IMR-90 (cell line): ENCODE measurements around the gene OSBPL6. TPM values are rescaled to one million over a fixed set of nuclear protein-coding genes. Genes with fewer than 3 reads are reported as not detected.

Source experiments
- ATAC-seq: fragments of 200-7000 bp; cut with Tn5 transposase; 2 replicates; pipeline ENCODE4 v1.9.1; 2020; ENCODE audit warnings: low read depth, mild to moderate bottlenecking, moderate library complexity
- BruUV-seq: library from RNA; stranded (reverse); fragments of 400-500 nt; replicated peaks from 2 replicates; lab custom pipeline; 2021; lab: Mats Ljungman, UMichigan
- CTCF ChIA-PET: fragments of 300-600 bp; formaldehyde crosslinking; extraction: SDS; loops from one replicate; lab custom pipeline; 2021; ENCODE audit warnings: antibody characterized with exemption; lab: Yijun Ruan, JAX
- POLR2A ChIA-PET: fragments of 300-600 bp; sonication (Branson Sonifier 250); formaldehyde crosslinking; loops from one replicate; lab custom pipeline; 2022; ENCODE audit warnings: antibody characterized with exemption; ENCODE audit not compliant: unreplicated experiment; lab: Charles Lee
- DNase-seq: peaks from one replicate; pipeline ENCODE4 v3.0.0; 2013
- H2AFZ ChIP-seq: replicated peaks from 2 replicates; pipeline ENCODE3; 2013; ENCODE audit warnings: low read length, mild to moderate bottlenecking; ENCODE audit not compliant: poor library complexity
- H2AK5ac ChIP-seq: 2 replicates; pipeline ENCODE4 v1.6.1; 2013; ENCODE audit warnings: low read depth, low read length, inconsistent platforms
- H2AK9ac ChIP-seq: replicated peaks from 2 replicates; pipeline ENCODE3; 2013; ENCODE audit warnings: mild to moderate bottlenecking, low read depth, low read length, moderate library complexity; ENCODE audit not compliant: poor library complexity
- H2BK120ac ChIP-seq: 2 replicates; pipeline ENCODE4 v1.6.1; 2013; ENCODE audit warnings: low read depth, low read length, inconsistent platforms
- H2BK15ac ChIP-seq: 3 replicates; pipeline ENCODE4 v1.6.1; 2013; ENCODE audit warnings: low read depth, low read length, inconsistent platforms
- H2BK20ac ChIP-seq: 2 replicates; pipeline ENCODE4 v1.6.1; 2013; ENCODE audit warnings: low read depth, mild to moderate bottlenecking, inconsistent platforms, low read length, moderate library complexity
- H2BK5ac ChIP-seq: 2 replicates; pipeline ENCODE4 v1.6.1; 2013; ENCODE audit warnings: mild to moderate bottlenecking, low read depth, low read length, inconsistent platforms; ENCODE audit not compliant: poor library complexity, severe bottlenecking
- H3K14ac ChIP-seq: replicated peaks from 2 replicates; pipeline ENCODE4 v1.6.1; 2013; ENCODE audit warnings: low read depth, low read length, inconsistent platforms
- H3K18ac ChIP-seq: 2 replicates; pipeline ENCODE4 v1.6.1; 2013; ENCODE audit warnings: low read depth, low read length, control low read depth
- H3K23ac ChIP-seq: 2 replicates; pipeline ENCODE4 v1.6.1; 2013; ENCODE audit warnings: low read depth, low read length, inconsistent platforms
- H3K27ac ChIP-seq: 2 replicates; pipeline ENCODE4 v1.5.1; 2013; ENCODE audit warnings: mild to moderate bottlenecking, control low read depth, low read length; ENCODE audit not compliant: insufficient read depth
- H3K27me3 ChIP-seq: 2 replicates; pipeline ENCODE4 v1.6.1; 2013; ENCODE audit warnings: low read length; ENCODE audit not compliant: control insufficient read depth, insufficient read depth
- H3K36me3 ChIP-seq: 2 replicates; pipeline ENCODE4 v1.6.1; 2013; ENCODE audit warnings: low read length, mixed read lengths; ENCODE audit not compliant: control insufficient read depth, insufficient read depth
- H3K4ac ChIP-seq: 2 replicates; pipeline ENCODE4 v1.6.1; 2013; ENCODE audit warnings: low read depth, low read length, inconsistent platforms
- H3K4me1 ChIP-seq: 2 replicates; pipeline ENCODE4 v1.6.1; 2013; ENCODE audit warnings: low read length, mixed read lengths; ENCODE audit not compliant: control insufficient read depth, insufficient read depth
- H3K4me2 ChIP-seq: 2 replicates; pipeline ENCODE4 v1.6.1; 2013; ENCODE audit warnings: low read depth, mild to moderate bottlenecking, control low read depth, low read length, moderate library complexity
- H3K4me3 ChIP-seq: 2 replicates; pipeline ENCODE4 v1.5.1; 2013; ENCODE audit warnings: low read depth, mild to moderate bottlenecking, control low read depth, low read length, moderate library complexity; ENCODE audit not compliant: insufficient read depth
- H3K56ac ChIP-seq: 2 replicates; pipeline ENCODE4 v1.6.1; 2013; ENCODE audit warnings: low read length, inconsistent platforms; ENCODE audit not compliant: insufficient read depth; ENCODE audit errors: extremely low read depth
- H3K79me1 ChIP-seq, 2 experiments: 2 replicates each; pipeline ENCODE4 v1.6.1; 2013; ENCODE audit warnings: low read length in 2 of 2, inconsistent platforms in 1 of 2, low read depth in 1 of 2
- H3K9ac ChIP-seq: 2 replicates; pipeline ENCODE4 v1.6.1; 2013; ENCODE audit warnings: low read depth, low read length, control low read depth
- H3K9me1 ChIP-seq: 2 replicates; pipeline ENCODE4 v1.6.1; 2013; ENCODE audit warnings: low read length, inconsistent platforms; ENCODE audit not compliant: insufficient read depth
- H3K9me3 ChIP-seq: 2 replicates; pipeline ENCODE4 v1.6.1; 2013; ENCODE audit warnings: low read length; ENCODE audit not compliant: control insufficient read depth, insufficient read depth
- H4K20me1 ChIP-seq: 2 replicates; pipeline ENCODE4 v1.6.1; 2013; ENCODE audit warnings: low read length, inconsistent platforms; ENCODE audit not compliant: insufficient read depth
- H4K5ac ChIP-seq: 2 replicates; pipeline ENCODE4 v1.6.1; 2013; ENCODE audit warnings: mild to moderate bottlenecking, low read depth, low read length, control low read depth
- H4K8ac ChIP-seq, 2 experiments: 2 replicates each; pipeline ENCODE4 v1.6.1; 2013; ENCODE audit warnings: low read depth in 2 of 2, low read length in 2 of 2, control low read depth in 1 of 2, inconsistent platforms in 1 of 2
- H4K91ac ChIP-seq: 2 replicates; pipeline ENCODE4 v1.6.1; 2013; ENCODE audit warnings: low read depth, low read length, inconsistent platforms; ENCODE audit not compliant: insufficient read depth
- BHLHE40 ChIP-seq: fragments of 150-350 bp; IDR thresholded peaks from 2 replicates; pipeline ENCODE4 v1.6.1; 2016; ENCODE audit warnings: mild to moderate bottlenecking, low read depth, low read length
- CEBPB ChIP-seq: IDR thresholded peaks from 2 replicates; pipeline ENCODE4 v1.6.1; 2012; ENCODE audit warnings: low read depth, low read length, improper control_type of control experiment
- CTCF ChIP-seq: conservative IDR thresholded peaks from 2 replicates; pipeline ENCODE4 v1.5.1; 2012; ENCODE audit warnings: mild to moderate bottlenecking, low read depth, low read length, improper control_type of control experiment
- ELK1 ChIP-seq: fragments of 150-350 bp; IDR thresholded peaks from 2 replicates; pipeline ENCODE4 v1.6.1; 2016; ENCODE audit warnings: low read depth, mild to moderate bottlenecking, low read length, moderate library complexity, borderline replicate concordance
- FOS ChIP-seq: fragments of 150-350 bp; IDR thresholded peaks from 2 replicates; pipeline ENCODE4 v1.6.1; 2016; ENCODE audit warnings: low read depth, low read length
- MAFK ChIP-seq: IDR thresholded peaks from 2 replicates; pipeline ENCODE4 v1.6.1; 2012; ENCODE audit warnings: low read depth, low read length, improper control_type of control experiment
- MAZ ChIP-seq: IDR thresholded peaks from 2 replicates; pipeline ENCODE4 v1.6.1; 2012; ENCODE audit warnings: low read depth, mild to moderate bottlenecking, low read length, improper control_type of control experiment, moderate library complexity, borderline replicate concordance
- MXI1 ChIP-seq: IDR thresholded peaks from 2 replicates; pipeline ENCODE4 v1.6.1; 2012; ENCODE audit warnings: low read depth, mild to moderate bottlenecking, low read length, moderate library complexity, borderline replicate concordance
- POLR2A ChIP-seq: IDR thresholded peaks from 2 replicates; pipeline ENCODE4 v1.6.1; 2012; ENCODE audit warnings: mild to moderate bottlenecking, low read depth, low read length
- RAD21 ChIP-seq: IDR thresholded peaks from 2 replicates; pipeline ENCODE4 v1.6.1; 2012; ENCODE audit warnings: low read length, improper control_type of control experiment
- RCOR1 ChIP-seq: IDR thresholded peaks from 2 replicates; pipeline ENCODE4 v1.6.1; 2012; ENCODE audit warnings: mild to moderate bottlenecking, low read length, improper control_type of control experiment; ENCODE audit not compliant: insufficient replicate concordance
- RFX5 ChIP-seq: IDR thresholded peaks from 2 replicates; pipeline ENCODE4 v1.8.0; 2012; ENCODE audit warnings: low read depth, mild to moderate bottlenecking, low read length, moderate library complexity
- SMC3 ChIP-seq: fragments of 150-350 bp; IDR thresholded peaks from 2 replicates; pipeline ENCODE4 v1.6.1; 2016; ENCODE audit warnings: low read depth, mild to moderate bottlenecking, antibody characterized with exemption, low read length, moderate library complexity
- WGBS, 2 experiments: methylation state at CpG; one replicate each; pipeline versions ENCODE4 v1.1.5 to v1.1.7; 2013; ENCODE audit warnings: missing lambda C conversion rate in 2 of 2; ENCODE audit not compliant: insufficient read length in 1 of 2; ENCODE audit errors: extremely low coverage in 2 of 2; 5-methylcytosine and 5-hydroxymethylcytosine counted together
- dilution Hi-C: fragments of 300-500 bp; cut with HindIII; formaldehyde crosslinking; loops from one replicate; pipeline ENCODE4 v1.14.3; 2018; ENCODE audit warnings: low sequenced_read_pairs; ENCODE audit not compliant: unreplicated experiment
- in situ Hi-C: fragments of 300-500 bp; cut with MboI; formaldehyde crosslinking; loops from 3 replicates; pipeline ENCODE4 v1.14.3; 2019; ENCODE audit warnings: low sequenced_read_pairs, inconsistent platforms, mixed read lengths
- intact Hi-C: fragments of 100-400 bp; cut with micrococcal nuclease; formaldehyde crosslinking; loops from 2 replicates; pipeline ENCODE4 v1.10.0; 2022
- polyA plus RNA-seq, 3 experiments: library from polyadenylated mRNA; depleted of rRNA; stranded (reverse); fragments of >200 nt; gene quantifications; 2 replicates each; pipeline ENCODE4 v1.2.3, GENCODE V29; 2012; ENCODE audit warnings: low replicate concordance in 1 of 3
- total RNA-seq: library from RNA; depleted of rRNA; stranded (reverse); fragments of >200 nt; gene quantifications from 2 replicates; pipeline ENCODE4 v1.2.3, GENCODE V29; 2012

Gene OSBPL6
- total and polyA plus RNA-seq, 2 of the 4 experiments (the other 2 are of a cell fraction) = 3.2 to 3.7 TPM

GRCh38 chr2:178211460-178211859 is 17.1 kb downstream of the OSBPL6 start:
- TF ChIP-seq FOS (no peak), POLR2A (no peak), RCOR1 (no peak), MXI1 (no peak), MAFK (no peak), ELK1 (no peak), RFX5 (no peak), BHLHE40 (no peak), MAZ (no peak), SMC3 (no peak), CEBPB (no peak), CTCF (no peak), RAD21 (no peak)
- BruUV-seq = no TSS peak
- ChIA-PET CTCF (no interaction called here), POLR2A (no interaction called here)
- Histone ChIP-seq H2AK9ac (peak overlapping the region; percentile 72), H2BK5ac (no peak overlapping the region), H3K79me1 (peaks cover 0 to 7% of the 10 kb centered on the region in 2 experiments; a peak in 1 of 4 replicates), H2AFZ (peak overlapping the region; percentile 49), H2AK5ac (no peak overlapping the region), H4K8ac (no peak overlapping the region), H4K91ac (no peak overlapping the region), H3K56ac (no peak overlapping the region), H3K27me3 (no peaks in the 10 kb centered on the region), H3K27ac (no peak overlapping the region), H3K14ac (no peak overlapping the region), H3K9me1 (no peaks in the 10 kb centered on the region), H3K4me2 (no peak overlapping the region), H2BK15ac (no peak overlapping the region), H3K4me1 (no peaks in the 10 kb centered on the region), H3K4ac (no peak overlapping the region), H4K20me1 (no peaks in the 10 kb centered on the region), H3K18ac (no peak overlapping the region), H2BK20ac (no peak overlapping the region), H3K9me3 (no peaks in the 10 kb centered on the region), H3K36me3 (no peaks in the 10 kb centered on the region), H4K5ac (no peak overlapping the region), H2BK120ac (no peak overlapping the region), H3K4me3 (no peak overlapping the region), H3K9ac (no peak overlapping the region), H3K23ac (no peak overlapping the region)
- DNase-seq (no peak), ATAC-seq (no peak)
- WGBS, 2 experiments = no CpG with 5 or more reads among the region's 3 CpGs
- in situ Hi-C loops (no loop called here), intact Hi-C loops (no loop called here), dilution Hi-C loops (no loop called here)
